Calu3 (cell line): ENCODE results near the gene NUP188. TPM values are rescaled to one million over a fixed set of nuclear protein-coding genes. Genes with fewer than 3 reads are reported as not detected.

ENCODE experiments used
- BruUV-seq: library from RNA; stranded (reverse); fragments of 400-500 nt; replicated peaks from 2 replicates; lab custom pipeline; 2021; lab: Mats Ljungman, UMichigan
- CTCF ChIA-PET: fragments of 300-600 bp; sonication (Branson Sonifier 250); formaldehyde crosslinking; loops from one replicate; lab custom pipeline; 2022; ENCODE audit warnings: antibody characterized with exemption; lab: Charles Lee
- DNase-seq: peaks from one replicate; pipeline ENCODE4 v3.0.0; 2022
- H3K27ac Mint-ChIP-seq: one replicate; pipeline ENCODE4 v1.8.0; 2022; ENCODE audit warnings: mixed read lengths; ENCODE audit not compliant: unreplicated experiment
- H3K27me3 Mint-ChIP-seq: one replicate; pipeline ENCODE4 v1.8.0; 2022; ENCODE audit warnings: mixed read lengths; ENCODE audit not compliant: unreplicated experiment
- H3K36me3 Mint-ChIP-seq: one replicate; pipeline ENCODE4 v1.8.0; 2022; ENCODE audit warnings: mild to moderate bottlenecking, moderate library complexity, mixed read lengths; ENCODE audit not compliant: insufficient read depth, unreplicated experiment
- H3K4me1 Mint-ChIP-seq: one replicate; pipeline ENCODE4 v1.8.0; 2022; ENCODE audit warnings: mild to moderate bottlenecking, low read depth, mixed read lengths; ENCODE audit not compliant: unreplicated experiment
- H3K4me3 Mint-ChIP-seq: one replicate; pipeline ENCODE4 v1.8.0; 2022; ENCODE audit warnings: mild to moderate bottlenecking, low read depth, moderate library complexity, mixed read lengths; ENCODE audit not compliant: unreplicated experiment
- H3K9me3 Mint-ChIP-seq: one replicate; pipeline ENCODE4 v1.8.0; 2022; ENCODE audit warnings: low read depth, mixed read lengths; ENCODE audit not compliant: unreplicated experiment
- intact Hi-C: fragments of 100-400 bp; cut with micrococcal nuclease; formaldehyde crosslinking; loops from one replicate; pipeline ENCODE4 v1.10.0; 2022; ENCODE audit not compliant: unreplicated experiment
- total RNA-seq: library from RNA; stranded (reverse); gene quantifications from 2 replicates; pipeline ENCODE4 v1.2.3, GENCODE V29; 2022
- TF ChIP-seq, protein P1 (sequence below): fragments of 200-600 bp; IDR thresholded peaks from one replicate; pipeline ENCODE4 v1.8.0; 2022; ENCODE audit warnings: antibody characterized with exemption; ENCODE audit not compliant: unreplicated experiment

The NUP188 gene
- total RNA-seq, 1 experiment from 2014 or later: 34.3 TPM

DNA sequence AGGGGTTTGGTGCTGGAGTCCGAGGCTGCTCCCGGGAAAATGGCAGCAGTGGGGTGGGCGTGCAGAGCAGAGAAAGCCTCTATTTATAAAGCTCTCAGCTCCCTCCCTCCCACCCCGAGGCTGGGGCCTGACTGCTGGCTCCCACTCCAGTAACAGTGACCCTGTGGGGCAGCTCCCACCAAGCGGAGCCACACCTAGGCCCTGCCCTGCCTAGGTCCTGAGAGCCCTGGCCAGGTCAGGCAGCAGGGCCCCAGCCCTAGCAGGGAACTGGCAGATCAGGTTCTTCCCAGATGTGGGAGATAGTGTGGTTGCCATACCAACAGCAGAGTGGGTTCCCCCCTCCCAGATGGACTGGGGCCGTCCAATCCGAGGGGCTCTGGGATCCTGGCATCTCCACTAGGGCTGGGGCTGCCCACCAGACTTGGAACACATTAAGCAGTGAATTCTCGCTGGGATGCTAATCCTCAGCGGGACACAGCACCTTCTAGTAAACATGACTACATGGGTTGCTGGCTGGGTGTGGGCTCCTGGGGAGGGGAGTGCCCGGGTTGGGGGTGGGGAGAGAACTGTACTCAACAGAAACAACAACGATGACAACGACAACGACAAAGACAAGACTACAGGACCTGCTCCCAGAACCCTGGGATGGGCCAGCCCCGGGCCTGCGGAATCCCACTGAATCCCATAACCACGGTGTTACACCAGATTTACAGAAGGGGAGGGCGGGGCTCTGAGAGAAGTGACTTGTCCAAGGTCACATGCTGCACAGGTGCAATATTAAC lies 79.1 kb downstream of the NUP188 start:
- Mint-ChIP-seq H3K27ac (peak overlapping the region; percentile 58), H3K4me3 (peak overlapping the region; percentile 83), H3K9me3 (no peaks in the 10 kb centered on the region), H3K36me3 (peaks cover 16% of the 10 kb centered on the region), H3K4me1 (peaks cover 14% of the 10 kb centered on the region), H3K27me3 (no peaks in the 10 kb centered on the region)
- peak; percentile 66 for DNase-seq
- no TSS peak for BruUV-seq
- intact Hi-C loops: no loop called here
- TF ChIP-seq, protein P1, sequence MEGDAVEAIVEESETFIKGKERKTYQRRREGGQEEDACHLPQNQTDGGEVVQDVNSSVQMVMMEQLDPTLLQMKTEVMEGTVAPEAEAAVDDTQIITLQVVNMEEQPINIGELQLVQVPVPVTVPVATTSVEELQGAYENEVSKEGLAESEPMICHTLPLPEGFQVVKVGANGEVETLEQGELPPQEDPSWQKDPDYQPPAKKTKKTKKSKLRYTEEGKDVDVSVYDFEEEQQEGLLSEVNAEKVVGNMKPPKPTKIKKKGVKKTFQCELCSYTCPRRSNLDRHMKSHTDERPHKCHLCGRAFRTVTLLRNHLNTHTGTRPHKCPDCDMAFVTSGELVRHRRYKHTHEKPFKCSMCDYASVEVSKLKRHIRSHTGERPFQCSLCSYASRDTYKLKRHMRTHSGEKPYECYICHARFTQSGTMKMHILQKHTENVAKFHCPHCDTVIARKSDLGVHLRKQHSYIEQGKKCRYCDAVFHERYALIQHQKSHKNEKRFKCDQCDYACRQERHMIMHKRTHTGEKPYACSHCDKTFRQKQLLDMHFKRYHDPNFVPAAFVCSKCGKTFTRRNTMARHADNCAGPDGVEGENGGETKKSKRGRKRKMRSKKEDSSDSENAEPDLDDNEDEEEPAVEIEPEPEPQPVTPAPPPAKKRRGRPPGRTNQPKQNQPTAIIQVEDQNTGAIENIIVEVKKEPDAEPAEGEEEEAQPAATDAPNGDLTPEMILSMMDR: no peak
- CTCF ChIA-PET: interaction anchor here (0.7 kb wide), 2 partner anchors 21 to 55 kb away, joined by 3 to 4 read pairs; partner anchors contain the start of gene DOLPP1

DNA sequence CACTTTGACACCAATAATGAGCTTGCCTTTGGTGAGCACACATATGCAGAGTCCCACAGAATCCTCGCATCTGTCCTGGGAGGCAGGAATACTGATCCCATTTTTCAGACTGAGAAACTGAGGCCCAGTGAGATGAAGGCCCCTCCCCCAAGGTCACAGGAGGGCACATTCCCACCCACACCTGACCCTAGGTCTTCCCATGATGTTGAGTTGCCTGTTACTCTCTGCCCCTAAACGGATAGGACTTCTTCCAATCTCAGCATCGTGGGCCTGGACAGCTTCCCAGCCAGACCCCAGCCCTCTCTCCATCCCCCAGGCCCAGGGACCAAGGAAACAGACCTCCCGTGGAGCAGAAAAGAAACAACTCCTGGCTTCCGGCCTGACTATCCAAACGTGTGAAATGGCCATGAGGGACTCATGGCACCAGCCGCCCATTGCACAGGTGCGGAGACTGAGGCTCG lies 79.8 kb downstream of the NUP188 start:
- Mint-ChIP-seq H3K4me3 (peak overlapping the region; percentile 83), H3K4me1 (peaks cover 10% of the 10 kb centered on the region), H3K27ac (peak overlapping the region; percentile 58), H3K27me3 (no peaks in the 10 kb centered on the region), H3K9me3 (no peaks in the 10 kb centered on the region), H3K36me3 (peaks cover 11% of the 10 kb centered on the region)
- CTCF ChIA-PET: interaction anchor here (0.7 kb wide), 1 partner anchor 54 kb away, joined by 3 read pairs; the partner anchor contains the start of gene DOLPP1
- DNase-seq: no peak
- TF ChIP-seq, protein P1: no peak
- intact Hi-C loops: no loop called here
- TSS peak; percentile 28 for BruUV-seq

DNA sequence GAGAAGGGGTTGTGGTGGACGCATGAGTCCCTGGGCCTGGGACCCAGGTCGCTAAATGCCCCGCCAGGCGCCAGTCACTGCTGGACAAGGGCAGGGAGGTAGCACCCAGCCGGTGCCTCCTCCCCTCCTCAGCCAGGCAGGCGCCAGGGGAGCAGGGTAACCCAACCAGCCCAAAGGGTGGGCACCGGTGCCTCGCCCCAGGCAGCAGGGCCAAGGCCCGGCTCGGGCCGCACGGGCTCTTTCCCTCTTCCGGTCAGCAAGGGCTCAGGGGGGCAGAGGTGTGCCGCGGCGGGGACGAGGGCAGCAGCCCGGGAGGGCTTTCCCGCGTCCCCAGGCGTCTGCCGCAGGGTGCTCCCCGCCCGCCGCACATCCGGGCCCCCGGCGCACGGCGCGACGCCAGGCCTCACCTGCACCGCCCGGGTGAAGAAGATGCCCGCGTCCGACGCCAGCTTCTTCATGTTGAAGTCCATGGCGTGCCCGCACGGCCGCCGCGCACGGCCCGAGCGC lies 80.2 kb downstream of the NUP188 start:
- Mint-ChIP-seq H3K4me1 (peaks cover 5% of the 10 kb centered on the region), H3K36me3 (peaks cover 10% of the 10 kb centered on the region), H3K4me3 (peak overlapping the region; percentile 83), H3K27ac (peak overlapping the region; percentile 58), H3K9me3 (no peaks in the 10 kb centered on the region), H3K27me3 (no peaks in the 10 kb centered on the region)
- CTCF ChIA-PET: interaction anchor here (0.6 to 1.0 kb wide), 12 partner anchors 9 to 770 kb away, joined by 3 to 7 read pairs (median 4); partner anchors contain the start of genes DOLPP1 and MIGA2
- no TSS peak for BruUV-seq
- DNase-seq: peak; percentile 49
- intact Hi-C loops: no loop called here
- TF ChIP-seq, protein P1: no peak

DNA sequence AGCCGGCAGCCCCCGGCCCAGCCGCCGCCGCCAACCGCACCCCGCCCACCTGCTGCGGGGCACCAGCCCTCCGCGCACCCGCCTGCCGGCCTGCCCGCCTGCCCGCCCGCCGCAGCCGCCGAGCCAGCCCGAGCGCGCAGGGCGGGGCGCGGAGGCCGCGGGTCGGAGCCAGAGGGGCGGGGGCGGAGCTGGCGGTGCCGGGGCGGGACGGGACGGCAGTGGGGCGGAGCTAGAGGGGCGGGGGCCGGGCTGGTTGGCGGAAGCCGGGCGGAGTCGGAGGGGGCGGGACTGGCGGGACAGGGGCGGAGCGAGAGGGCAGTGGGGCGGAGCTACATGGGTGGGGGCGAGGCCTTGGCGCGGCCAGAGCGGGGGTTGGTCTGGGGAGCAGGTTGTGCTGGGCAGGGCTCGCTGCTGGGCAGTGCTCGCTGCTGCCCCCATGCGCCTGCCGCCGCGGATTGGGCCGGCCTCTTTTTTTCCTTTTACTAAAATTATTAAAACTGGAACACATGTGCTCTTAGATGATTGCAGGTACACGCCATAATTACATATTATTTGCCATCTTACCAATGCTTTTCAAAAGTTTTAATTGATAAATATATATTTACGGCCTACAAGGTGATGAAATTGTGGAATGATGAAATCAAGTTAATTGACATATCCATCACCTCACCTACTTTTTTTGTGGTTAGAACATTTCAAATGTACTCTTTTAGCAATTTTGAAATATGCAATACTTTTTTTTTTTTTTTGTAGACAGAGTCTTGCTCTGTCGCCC lies 80.9 kb downstream of the NUP188 start, which contains the start of gene SH3GLB2:
Gene SH3GLB2, minus strand, starts transcription at position 140 of the 775 bp plus-strand sequence. CDS start 177 bp downstream, outside the sequence.
- H3K4me1 Mint-ChIP-seq: no peaks in the 10 kb centered on the region
- intact Hi-C loops: no loop called here
- no peaks in the 10 kb centered on the region for H3K9me3 Mint-ChIP-seq
- CTCF ChIA-PET: interaction anchor here (0.6 to 1.0 kb wide), 12 partner anchors 8 to 770 kb away, joined by 3 to 7 read pairs (median 4); partner anchors contain the start of genes DOLPP1 and MIGA2
- peak; percentile 93 for DNase-seq
- peak within 1 kb of the TSS; percentile 83 for H3K4me3 Mint-ChIP-seq
- peaks cover 10% of the 10 kb centered on the region for H3K36me3 Mint-ChIP-seq
- peak within 1 kb of the TSS; percentile 58 for H3K27ac Mint-ChIP-seq
- BruUV-seq: no TSS peak
- H3K27me3 Mint-ChIP-seq: no peaks in the 10 kb centered on the region
- TF ChIP-seq, protein P1: peak; percentile 51
